K562 (cell line): ENCODE results near the gene C7orf57. TPM values are rescaled to one million over a fixed set of nuclear protein-coding genes. Genes with fewer than 3 reads are reported as not detected.

ENCODE experiments used
- CHD7 ChIP-seq: fragments of 200-600 bp; sonication (generic); IDR thresholded peaks from one replicate; pipeline ENCODE4 v1.6.1; 2012; ENCODE audit warnings: mild to moderate bottlenecking, low read depth, low read length, inconsistent platforms
- NFIX ChIP-seq: fragments of 250-450 bp; sonication (Bioruptor Pico); IDR thresholded peaks from 2 replicates; pipeline ENCODE4 v1.4.0; 2020; ENCODE audit warnings: low read depth, mild to moderate bottlenecking, moderate library complexity
- PBX2 ChIP-seq, 2 experiments: IDR thresholded peaks in 1 of 2; conservative IDR thresholded peaks in 1 of 2; 2 replicates each; pipeline ENCODE4 v1.6.1; 2016; ENCODE audit warnings: low read depth in 2 of 2, mild to moderate bottlenecking in 1 of 2, missing compliant biosample characterization in 1 of 2, missing genetic modification characterization in 1 of 2, moderate library complexity in 1 of 2
- RFX7 ChIP-seq: fragments of 250-450 bp; sonication (Bioruptor Pico); IDR thresholded peaks from 2 replicates; pipeline ENCODE4 v1.5.1; 2021; ENCODE audit warnings: mild to moderate bottlenecking
- USF2 ChIP-seq: sonication (generic); formaldehyde crosslinking; IDR thresholded peaks from 2 replicates; pipeline ENCODE4 v1.5.0; 2020; ENCODE audit warnings: missing genetic modification reagents
- polyA plus RNA-seq, 8 experiments: library from polyadenylated mRNA; depleted of rRNA in 4 of 8; stranded (reverse) in 5 of 8; unstranded in 3 of 8; fragments of >200 nt; fragmentation: Nextera tagmentation in 2 of 8; fragmentation: Illumina TruSeq in 1 of 8; extraction: Ambion mirVana in 2 of 8; extraction: Trizol in 1 of 8; gene quantifications; 2 replicates each; pipeline versions ENCODE4 v1.2.1 to v1.2.3, GENCODE V29; 2011 to 2014; ENCODE audit warnings: inconsistent platforms in 1 of 8, missing spikeins in 1 of 8
- total RNA-seq, 7 experiments: library from RNA; depleted of rRNA in 6 of 7; stranded (reverse); fragments of >200 nt in 6 of 7; fragmentation: Illumina TruSeq in 2 of 7; extraction: Trizol in 2 of 7; gene quantifications; 2 replicates each; pipeline versions ENCODE4 v1.2.1 to v1.2.3, GENCODE V29; 2011 to 2021; ENCODE audit warnings: low replicate concordance in 1 of 7

The C7orf57 gene
- total and polyA plus RNA-seq, 9 of the 15 experiments (the other 6 are each of a cell fraction or from before 2014, with no cell fraction given), result not detected

- no peak for TF ChIP-seq USF2 (CRISPR knock-in tag)
- TF ChIP-seq PBX2 (CRISPR knock-in tag; IDR thresholded peaks at IDR 0.05; ENCODE audit: low read depth), result no peak
- no peak for TF ChIP-seq PBX2 (tag; conservative IDR thresholded peaks at IDR 0.05; ENCODE audit: low read depth)
- no peak for TF ChIP-seq NFIX (CRISPR knock-in tag)
- TF ChIP-seq CHD7, result no peak
- no peak for TF ChIP-seq RFX7 (CRISPR knock-in tag)
Observed at GRCh38 chr7:48102530-48102929, 67.2 kb downstream of the C7orf57 start (continued).
